GM18519 (cell line): ENCODE data around the gene TFF2.

ENCODE experiments used
- ATAC-seq: cut with Tn5 transposase; IDR thresholded peaks from one replicate; pipeline ENCODE4 v1.9.1; 2021; ENCODE audit warnings: mild to moderate bottlenecking, moderate library complexity; ENCODE audit not compliant: unreplicated experiment, low FRiP score

Gene TFF2

DNA sequence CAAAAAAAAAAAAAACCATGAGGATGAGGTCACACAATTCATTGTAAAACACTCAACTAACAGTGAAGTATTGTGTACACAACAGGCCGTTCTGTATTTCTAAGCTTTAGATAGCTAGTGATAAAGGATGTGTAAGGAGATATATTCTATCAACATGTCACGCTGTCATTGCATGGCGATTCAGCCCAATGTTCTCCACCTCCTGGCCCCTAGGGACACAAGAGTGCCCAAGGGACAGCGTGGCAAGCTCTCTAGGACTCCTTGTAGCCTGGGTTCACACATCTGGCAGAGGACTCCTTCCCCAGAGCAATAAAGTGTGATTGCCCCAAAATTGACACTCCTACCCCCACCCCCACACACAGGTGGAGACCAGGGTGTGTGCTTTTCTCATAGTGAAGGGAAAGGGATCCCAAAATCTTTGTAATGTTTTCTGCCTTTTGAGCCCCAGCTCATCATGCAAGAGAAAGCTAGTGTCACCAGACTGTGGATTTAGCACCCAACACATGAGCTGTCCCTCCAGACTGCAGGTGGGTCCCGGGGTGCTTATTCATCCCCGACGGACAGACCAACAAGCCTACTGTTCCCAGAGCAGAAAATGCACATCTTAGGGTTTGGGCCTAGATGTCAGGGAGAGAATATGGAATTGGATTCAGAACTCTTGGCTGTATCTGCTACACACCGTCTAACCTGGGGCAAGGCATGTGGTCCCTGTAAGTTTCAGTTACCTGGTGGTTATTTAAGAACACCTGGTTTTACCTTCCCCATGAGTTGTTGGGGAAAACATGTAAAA is 33.6 kb upstream of the TFF2 start:
- no peak for ATAC-seq

DNA sequence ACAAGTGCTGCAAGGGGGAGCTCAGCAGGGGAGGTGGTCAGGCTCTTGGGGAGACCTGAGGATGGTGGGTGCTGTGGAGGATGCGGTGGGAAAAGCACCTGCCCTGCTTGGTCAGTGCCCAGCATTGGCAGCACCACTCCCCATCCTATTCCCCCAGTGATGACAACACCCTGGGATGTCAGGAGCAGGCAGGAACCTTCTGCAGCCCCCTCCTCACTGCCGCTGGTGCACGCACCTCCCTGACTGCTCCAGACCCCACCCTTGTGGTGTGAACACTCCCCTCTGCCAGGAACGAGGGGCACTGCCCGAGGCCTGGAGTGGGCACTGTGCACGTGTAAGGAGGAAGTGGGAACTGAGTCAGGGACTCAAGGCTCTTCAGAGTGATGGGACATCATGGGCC is 32.5 kb upstream of the TFF2 start:
- ATAC-seq: no peak

DNA sequence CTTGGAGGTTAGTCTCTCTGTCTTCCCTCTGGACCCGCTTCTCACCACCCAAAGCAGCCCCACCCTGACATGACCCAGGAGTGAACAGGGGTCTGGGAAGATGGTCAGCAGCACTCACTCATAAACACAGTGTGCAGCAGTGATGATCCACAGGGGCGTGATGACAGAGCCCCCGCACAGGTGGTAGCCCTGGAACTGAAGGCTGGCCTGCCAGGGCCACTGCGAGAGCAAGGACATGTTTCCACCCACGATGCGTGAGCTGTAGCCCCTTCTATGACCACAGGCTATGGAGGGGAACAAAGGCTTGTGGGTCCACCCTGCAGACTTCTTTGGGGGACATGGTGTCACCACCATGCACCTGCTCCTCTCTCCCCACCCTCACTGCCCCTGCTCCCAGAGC is 32.1 kb upstream of the TFF2 start:
- ATAC-seq: no peak

DNA sequence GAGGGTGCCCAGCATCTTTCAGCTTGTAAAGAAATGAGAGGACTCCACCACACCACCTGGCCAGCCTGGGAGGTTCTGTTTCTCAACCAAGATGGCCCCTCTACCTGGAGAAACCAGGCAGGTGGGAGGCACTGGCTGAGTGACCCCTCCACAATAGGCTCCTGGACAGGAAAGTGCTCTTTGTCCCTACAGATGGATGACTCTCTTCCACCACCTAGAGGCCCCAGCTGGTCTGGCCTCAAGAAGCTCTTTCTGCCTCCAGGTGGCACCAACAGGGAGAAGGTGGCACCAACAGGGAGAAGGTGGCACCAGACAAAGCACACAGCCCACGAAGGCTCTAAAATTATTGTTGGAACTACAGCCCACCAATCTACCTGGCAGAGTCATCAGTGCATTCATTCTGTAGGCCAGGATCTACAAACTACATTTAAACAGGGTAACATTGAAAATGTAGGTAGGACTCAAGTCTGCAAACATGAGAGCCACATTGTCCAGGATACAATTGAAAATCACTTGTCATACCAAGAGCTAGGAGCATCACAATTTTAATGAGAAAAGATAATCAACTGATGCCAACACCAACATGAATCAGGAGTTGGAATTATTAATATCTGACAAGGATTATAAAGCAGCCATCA is 30.7 kb upstream of the TFF2 start:
- ATAC-seq: no peak

DNA sequence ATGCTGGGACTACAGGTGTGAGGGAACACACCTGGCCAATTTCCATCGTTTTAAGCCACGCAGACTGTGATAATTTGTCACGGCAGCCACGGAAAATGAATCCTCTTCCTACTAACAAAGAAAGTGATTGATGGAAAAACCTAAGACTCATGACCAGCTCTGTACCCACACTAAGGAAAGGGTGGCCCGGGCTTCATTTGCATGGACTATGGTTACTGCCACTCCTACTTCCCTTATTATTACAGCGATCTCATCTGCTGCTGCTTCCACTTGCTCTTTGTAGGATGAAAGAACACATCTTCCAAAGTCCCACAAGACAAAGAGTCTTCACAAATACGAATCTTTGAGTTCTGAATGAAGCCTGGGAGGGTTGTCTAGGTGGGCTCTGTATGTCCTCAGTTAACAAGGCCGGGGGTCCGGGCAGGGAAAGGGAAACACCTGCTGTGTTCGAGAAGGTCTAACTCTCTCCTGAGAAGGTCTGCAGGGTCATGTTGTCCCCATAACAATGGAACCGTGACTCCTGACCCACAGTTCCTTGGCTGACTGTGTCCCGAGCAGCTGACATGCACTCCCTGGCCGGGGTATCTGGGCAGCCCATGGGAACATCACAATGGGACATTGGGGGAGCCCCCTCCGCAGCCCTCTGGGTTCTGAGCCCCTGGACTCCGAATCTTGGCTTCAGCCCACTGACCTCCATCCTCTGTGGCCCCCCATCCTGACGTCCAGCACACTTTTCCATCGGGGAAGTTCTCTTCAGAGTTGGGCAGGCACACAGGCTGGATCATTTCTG is 28.8 kb upstream of the TFF2 start:
- ATAC-seq: no peak

DNA sequence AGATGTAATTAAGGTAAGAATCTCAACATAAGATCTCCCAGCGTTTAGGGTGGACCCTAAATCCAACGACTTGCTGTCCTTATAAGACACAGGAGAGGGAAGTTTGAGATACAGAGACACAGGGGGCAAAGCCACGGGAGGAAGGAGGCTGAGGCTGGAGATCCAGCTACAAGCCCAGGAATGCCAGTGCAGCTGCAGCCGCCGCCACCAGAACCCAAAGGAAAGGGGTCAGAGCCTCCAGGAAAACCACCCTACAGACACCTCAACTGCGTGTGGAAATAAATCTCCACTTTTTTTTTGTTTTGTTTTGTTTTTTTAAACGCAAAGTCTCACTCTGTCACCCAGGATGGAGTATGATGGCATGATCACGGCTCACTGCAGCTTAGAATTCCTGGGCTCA is 27.6 kb upstream of the TFF2 start:
- ATAC-seq: no peak

DNA sequence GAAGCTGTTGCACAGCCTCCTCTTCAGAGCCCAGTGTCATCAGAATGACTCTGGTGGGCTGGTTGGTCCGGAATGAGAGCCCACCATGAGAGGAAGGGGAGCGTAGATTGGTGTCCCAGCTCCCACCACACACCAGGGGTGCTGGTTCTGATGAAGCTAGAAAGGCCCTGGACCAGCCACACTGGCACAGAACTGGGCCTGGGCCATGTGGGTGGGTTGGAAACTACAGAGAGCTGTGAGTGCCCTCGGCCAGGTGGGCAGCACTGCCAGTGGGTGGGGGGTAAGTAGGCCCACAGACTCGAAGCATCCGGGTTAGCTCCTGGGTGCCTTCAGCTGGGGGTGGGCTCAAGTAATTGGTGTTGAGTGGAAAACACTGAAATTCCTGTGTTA is 27.2 kb upstream of the TFF2 start:
- ATAC-seq: no peak

DNA sequence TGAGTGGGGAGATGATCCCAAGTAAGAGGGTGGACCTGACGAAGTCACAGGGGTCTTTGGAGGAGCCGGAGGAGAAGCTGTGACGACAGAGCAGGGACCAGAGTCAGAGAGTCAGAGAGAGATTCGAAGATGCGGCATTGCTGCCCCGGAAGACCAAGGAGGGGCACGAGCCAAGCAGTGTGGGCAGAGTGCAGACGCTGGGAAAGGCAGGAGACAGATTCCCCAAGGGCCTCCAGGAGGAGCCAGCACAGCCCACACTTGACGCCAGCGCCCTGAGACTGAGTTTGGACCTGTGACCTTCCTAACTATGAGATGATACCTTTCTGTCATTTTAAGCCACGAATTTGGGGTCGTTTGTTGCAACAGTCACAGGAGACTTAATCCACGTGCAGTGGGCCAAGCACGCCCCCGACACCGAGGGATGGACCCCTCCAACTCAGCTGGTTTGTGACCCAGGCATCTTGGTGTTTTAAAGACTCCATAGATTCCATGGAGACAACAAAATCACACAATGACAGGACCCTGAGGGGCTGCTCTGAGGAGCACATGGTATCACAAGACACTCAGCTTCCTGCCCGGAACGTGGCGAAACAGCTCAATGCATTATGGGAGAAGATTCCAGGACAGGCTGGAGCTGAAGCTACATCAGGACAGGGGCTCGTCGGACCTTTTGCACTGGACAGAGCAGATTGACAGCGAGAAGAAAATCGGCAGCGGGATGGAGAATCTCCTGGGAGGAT is 26.6 kb upstream of the TFF2 start:
- ATAC-seq: no peak

DNA sequence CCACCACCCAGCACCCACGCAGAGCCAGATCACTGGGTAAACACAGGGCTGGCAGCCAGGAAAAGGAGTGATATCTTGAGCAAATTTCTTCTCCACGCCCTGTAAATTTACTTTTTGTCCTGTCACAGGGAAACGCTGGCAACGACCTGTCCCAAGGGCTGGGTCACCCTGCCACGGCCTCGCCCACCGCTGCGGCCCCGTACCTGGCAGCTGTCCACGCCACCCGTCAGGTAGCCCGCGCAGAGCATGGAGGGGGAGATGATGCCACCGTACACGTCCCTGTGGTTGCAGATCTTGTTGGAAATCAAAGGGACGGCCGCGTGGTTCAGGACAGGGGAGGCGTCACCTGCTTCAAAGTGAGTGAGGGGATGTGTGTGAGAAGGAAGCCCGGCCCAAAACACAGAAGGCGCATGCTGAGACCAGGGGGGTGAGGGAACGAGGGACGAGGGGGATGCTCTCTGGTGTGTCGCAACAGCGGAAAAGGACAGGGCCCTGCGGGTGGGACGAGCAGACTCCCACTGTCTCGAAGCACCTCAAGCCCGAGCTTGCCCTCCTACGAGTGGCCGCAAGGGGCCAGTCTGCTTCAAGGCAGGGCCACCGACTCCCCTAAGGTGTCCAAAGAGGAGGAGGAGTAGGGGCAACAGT is 25.7 kb upstream of the TFF2 start:
- no peak for ATAC-seq

DNA sequence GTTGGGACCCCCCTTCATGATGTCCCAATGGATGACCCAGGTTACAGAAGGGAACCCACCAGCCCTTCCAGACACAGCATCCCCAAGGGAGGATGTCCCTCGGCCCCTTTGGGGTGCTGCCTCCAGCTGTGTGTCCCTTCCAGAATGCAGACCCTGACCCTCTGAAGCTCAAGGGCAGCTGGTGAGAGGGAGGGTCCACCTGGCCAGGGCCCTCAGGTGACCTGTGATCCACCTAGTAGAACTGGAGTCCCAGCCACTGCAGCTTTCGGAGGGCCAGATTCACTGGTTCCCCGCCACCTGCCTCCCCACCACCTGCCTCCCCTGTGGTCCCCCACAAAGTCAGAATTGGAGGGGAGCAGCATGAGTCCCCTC is 25.2 kb upstream of the TFF2 start:
- no peak for ATAC-seq

DNA sequence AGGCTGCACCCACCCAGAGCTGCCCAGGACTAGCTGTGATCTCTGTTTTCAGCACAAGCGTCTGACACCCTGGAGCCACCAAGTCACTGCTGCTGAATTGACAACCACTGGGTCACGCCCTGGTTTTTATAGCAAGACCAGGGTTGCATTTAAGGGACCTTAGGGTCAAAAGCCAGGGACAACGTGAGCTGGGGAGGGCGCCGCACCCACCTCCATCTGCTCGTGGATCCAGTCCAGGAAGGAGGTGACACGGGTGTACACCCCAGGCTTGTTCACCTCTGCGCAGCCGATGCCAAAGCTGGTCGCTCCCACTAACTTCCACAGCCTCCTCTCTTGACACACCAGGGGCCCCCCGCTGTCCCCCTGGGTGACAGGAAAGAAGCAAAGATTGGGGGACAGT is 24.7 kb upstream of the TFF2 start:
- no peak for ATAC-seq

DNA sequence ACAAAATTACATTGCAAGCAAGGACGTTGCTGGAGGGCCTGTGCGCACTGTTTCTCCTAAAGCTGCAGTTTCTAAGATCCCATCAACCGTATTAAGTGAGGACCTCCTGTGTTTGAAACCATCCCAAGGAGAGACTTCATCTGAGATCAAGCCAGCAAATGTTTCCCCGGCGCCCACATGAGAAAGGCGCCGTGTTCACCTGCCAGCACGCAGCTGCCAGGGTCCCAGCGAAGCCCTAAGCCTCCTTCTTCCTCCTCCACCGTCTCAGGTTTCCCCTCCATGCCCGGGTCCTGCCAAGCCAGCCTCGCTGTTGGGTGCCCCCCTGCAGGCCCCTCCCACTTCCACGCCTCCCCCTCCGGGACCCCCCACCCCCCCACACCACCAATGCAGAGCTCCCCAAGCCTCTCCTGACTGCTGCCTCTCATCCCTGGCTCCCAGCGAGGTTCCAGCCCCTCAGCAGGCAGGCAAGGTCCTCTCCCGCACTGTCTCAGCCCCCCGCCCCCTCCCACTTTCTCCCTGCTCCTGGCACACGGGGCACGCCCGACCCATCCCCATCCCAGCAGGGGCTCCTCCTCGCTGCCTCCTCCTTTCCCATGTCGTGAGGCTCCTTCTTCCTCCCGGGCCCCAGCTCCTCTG is 24.2 kb upstream of the TFF2 start:
- no peak for ATAC-seq

DNA sequence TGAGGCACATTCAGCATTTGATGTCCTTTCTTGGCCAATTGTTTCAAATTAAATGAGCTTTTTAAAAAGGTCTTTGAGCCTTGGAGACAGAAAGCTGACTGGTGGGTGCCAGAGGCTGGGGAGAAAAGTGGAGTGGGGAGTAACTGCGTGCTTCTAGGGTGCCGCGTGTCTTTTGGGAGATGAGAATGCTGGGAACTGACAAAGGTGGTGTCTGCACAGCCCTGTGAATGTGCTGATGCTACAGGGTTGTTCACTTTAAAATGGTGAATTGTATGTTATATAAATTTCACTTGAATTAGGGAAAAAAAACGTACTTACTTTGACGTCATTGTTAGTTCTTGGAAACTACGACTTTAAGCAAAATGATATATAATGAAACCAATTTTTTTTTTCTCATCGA is 23.7 kb upstream of the TFF2 start:
- ATAC-seq: no peak

DNA sequence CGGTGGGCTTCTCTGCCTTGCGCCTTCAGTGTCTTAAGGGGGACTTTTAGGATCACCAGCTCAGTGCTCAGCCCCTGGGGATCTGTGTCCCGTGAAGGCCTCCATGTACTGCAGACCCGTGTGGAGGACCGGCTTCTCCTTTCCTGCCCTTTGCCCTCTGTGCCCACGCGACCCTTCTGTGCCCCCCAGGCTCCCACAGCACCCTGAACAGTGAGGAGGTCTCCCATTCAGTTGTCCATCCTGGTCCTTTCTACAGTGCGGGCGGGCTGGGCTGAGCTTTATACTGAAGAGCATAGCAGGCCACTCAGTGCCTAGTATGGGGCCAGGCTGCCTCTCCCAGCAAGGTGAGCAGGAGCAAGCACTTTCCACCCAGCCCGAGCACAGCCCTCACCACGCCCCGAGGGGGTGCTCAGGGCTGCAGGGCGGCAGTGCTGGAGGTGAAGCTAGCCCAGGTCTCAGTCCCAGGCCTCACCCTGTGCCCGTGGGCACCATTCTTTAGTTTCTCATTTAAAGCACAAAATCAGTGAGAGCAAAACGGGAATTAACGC is 23.2 kb upstream of the TFF2 start:
- no peak for ATAC-seq

DNA sequence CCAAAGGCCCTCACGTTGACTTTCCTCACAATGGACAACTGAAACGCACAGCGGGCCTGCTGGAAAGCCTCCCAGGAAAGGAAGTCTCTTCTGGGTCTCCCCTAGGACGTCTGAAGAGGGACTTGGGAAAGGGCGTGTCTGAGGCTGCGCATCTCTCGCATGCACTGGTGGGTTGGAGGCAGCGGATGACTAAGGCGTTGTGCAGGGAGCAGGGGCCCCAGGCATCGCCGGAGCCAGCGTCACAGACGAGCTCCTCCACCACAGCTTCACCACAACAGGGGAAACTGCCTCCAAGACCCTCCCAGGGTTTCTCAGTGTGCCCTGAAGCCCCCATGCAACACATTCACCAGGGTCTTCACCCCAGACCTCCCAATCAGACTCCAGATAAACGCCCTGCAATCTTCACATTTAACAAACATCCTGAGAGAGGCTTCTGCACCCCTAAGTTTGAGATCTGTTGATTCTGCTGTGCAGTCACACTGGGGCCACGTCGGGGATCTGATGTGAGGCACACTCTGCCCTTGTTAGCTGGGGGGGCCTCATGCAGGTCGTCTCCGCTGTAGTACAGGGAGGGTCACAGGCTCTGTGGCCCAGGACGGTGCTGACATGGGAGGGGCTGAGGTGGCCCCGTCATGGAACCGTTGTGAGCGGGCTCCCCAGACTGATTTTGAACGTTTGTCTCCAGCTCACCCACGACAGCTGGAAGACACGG is 22.6 kb upstream of the TFF2 start:
- ATAC-seq: no peak

DNA sequence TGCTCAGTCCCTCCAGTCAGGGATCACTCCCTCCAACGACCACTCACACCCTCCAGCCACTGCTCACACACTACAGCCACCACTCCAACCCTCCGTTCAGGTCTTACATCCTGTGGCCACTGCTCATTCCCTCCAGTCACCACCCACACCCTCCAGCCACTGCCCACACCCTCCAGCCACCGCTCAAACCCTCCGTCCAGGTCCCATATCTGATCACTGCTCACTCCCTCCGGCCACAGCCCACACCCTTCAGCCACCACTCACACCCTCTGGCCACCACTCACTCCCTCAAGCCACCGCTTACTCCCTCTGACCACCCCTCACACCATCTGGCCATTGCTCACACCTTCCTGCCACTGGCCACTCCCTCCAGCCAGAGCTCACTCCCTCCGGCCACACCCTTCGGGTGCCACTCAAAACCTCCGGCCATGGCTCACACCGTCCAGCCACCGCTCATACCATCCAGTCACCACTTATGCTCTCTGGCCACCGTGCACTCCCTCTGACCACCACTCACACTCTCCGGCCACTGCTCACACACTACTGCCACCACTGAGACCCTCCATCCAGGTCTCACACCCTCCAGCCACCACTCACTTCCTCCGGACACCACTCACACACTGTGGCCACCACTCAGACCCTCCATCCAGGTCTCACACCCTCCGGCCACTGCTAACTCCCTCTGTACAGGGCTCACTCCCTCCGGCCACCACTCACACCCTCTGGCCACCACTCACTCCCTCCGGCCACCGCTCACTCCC is 20.3 kb upstream of the TFF2 start:
- no peak for ATAC-seq

DNA sequence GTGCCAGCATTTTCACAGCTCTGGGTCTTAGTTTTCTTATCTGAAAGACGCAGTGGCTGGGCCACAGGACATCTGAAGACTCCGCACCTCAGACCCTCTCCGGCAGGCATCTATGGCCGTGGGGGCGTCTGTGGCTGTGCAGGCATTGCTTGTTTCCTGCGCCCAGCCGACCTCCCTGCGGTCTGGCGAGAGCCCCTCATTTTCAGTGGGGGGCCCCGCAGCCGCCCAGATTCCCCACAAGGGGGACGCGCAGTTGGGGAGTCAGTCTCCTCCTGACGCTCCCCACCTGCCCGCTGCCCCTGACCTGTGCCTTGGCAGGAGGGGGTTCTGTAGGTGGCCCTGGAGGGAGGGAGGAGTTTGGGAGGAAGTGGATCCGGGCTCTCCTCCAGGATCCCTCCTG is 19.0 kb upstream of the TFF2 start:
- ATAC-seq: no peak

DNA sequence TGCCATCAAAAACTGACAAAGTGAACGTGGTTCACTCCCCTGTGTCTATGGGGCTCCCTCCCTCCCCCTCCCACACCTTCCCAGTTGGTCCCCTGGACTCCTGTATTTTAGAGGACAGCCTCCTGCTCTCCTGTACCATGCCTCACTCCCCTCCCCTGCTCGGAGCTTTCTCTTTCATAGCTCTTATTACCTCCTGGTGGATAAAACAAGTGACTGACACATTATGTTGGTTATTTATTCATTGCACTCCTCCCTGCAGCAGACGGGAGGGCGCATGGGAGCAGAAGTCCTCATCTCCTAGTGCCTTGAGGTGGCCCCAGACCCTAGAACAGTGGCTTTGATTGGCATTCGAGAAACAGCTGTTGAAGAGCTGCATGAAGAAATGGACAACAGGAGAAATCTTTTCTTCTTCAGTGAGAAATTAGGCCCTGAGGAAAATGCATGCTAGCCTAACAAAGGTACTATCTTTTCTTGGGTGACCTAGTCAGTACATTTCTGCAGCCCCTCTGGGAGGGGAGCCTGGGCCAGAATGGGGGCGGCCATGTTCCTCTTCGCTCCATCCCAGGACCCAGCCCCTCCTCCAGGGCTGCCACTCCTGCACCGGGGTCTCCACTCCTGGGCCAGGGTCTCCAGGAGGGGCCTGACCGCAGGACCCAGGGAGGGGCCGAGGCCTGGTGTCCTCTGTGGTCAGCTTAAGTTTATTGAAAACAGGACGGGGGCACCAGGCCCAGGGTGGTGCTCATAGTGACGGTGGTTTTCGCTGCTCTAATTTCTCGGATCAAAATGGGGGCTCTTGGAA is 16.8 kb upstream of the TFF2 start:
- ATAC-seq: no peak
